ENCODE measurements around the gene SAMD9.
A peak's percentile ranks its signal among the peaks of the same experiment; 100 is the strongest.
"Not testable (repeated sequence)": the region's sequence is repeated elsewhere in the genome, so short reads cannot be mapped to it uniquely, and the experiment has no call there.

Gene SAMD9

DNA sequence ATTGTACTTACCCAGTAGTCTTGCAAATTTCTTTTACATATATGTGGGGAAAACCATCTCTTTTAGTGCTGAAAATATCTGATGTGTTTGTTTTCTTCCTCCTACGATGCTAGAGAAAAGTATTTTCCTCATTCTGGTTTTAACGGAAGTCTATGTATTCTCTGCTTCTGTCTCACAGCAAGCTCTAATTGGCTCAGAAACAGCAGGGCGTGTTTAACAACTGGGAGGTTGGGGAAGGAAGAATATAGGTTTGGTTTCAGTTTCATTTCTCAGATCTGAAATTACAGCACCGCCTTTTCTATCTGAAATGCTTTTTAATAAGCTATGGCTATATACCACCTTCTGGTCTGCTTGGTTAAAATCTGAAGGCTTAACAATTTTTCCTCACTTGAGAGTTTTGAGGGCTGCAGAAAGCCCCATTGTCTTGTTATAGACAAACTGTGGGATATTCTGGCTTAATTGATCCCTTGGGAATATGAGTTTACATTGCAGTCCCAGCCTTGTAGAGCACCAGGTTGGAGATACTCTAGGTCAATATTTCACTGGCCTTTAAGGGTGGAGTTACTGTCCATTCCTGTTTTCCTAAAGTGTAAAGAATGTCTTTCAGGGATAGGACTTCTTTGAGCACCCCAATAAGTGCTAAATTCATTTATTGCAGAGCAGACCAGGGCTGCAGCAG lies at the start of gene SAMD9:
Gene SAMD9, minus strand, starts transcription at position 128 of the 679 bp plus-strand sequence. CDS start 11,882 bp downstream, outside the sequence.
- DNase-seq: peak; percentile 80

GRCh38 chr7:93165447-93165846 lies 47.7 kb upstream of the SAMD9 start:
- DNase-seq: no peak

DNA sequence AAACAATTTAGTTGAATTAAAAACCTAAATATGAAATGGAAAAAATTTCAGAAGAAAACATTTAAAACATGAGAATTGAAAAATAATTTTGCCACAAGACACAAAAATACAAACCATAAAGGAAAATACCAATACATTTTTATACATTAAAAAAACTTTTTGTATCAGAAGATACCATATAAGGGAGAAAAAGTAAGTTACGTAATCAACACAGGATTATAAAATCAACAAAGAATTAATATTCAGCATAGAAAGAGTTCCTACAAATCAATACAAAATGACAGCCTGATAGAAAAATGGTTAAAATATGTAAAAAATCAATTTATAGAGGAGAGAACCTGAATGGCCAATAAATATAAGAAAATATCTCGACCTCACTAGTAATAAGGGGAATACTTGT lies 47.0 kb upstream of the SAMD9 start:
- DNase-seq: no peak

DNA sequence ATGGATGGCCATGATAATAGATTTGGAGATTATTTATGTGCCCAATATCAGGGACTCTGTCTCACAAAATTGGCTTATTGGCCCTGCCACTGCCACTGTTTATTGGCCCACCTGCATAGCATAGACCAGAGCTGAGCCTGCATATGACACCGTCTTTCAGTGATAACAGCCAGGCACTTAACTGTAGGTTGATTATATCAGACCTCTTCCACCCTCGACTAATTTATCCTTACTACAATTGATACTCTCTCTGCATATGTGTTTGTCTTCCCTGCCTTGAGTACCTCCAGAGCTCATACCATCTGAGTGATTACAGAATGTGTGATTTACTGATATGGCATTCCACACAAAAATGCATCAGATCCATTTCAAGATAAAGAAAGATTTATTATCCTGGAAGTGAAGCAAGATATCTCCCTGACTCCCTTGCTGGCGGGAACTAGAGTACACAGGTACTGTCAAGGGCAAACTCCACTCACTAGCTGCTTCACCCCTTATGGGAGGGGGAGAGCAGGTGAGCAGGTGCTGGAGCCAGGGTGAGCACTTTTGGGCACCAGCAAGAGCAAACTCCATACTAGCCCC lies 43.5 kb upstream of the SAMD9 start:
- DNase-seq: no peak

GRCh38 chr7:93160410-93160809 lies 42.6 kb upstream of the SAMD9 start:
- no peak for DNase-seq

GRCh38 chr7:93159490-93159889 lies 41.7 kb upstream of the SAMD9 start:
- no peak for DNase-seq

DNA sequence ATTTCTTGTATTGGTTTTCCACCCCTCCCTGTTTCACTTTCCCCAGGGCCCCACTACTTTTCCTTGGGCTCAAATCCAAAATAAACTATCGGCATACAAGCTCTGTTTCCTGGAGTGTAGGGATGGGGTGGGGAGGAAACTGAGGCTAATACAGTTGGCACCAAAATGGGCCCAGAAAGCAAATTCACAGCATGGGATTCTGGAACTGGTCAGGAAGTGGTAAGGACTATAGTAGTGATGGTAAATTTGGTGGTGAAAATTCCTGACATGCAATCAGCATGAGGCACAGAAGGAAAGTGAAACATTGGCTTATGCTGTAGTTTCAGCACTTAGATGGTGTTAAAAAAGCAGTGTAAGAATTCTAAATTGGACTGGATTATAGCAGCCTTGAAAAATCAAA lies 39.1 kb upstream of the SAMD9 start:
- no peak for DNase-seq

DNA sequence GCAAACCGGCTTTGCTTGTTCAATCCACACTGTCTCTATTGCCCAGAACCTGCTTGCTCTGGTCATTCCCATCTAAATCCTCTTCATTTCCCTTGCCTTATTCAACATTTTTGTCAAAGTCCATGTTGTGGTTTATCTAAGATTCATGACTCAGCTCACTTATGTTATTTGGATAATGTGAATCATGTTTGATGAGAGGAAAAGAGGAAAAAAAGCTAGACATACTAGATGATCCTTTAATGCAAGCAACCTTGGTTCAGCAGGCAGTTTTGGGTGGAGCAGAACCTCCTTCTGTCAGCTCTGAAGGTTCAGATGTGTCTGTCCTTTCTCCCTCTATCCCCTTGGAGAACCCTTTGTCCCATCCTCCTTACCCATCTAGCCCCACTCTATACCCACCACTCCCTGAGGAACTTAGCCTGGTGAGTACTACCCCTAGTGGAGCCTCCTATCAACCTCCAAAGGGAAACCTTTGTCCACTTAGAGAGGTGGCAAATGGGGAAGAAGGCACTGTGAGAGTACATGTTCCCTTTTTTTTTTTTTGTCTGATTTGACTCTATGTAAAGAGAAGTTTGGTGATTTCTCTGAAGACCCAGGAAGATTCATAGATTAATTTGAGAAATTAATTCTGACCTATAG lies 32.5 kb upstream of the SAMD9 start:
- DNase-seq: no peak

- DNase-seq: no peak
Observed at GRCh38 chr7:93148727-93149126, 30.9 kb upstream of the SAMD9 start.

DNA sequence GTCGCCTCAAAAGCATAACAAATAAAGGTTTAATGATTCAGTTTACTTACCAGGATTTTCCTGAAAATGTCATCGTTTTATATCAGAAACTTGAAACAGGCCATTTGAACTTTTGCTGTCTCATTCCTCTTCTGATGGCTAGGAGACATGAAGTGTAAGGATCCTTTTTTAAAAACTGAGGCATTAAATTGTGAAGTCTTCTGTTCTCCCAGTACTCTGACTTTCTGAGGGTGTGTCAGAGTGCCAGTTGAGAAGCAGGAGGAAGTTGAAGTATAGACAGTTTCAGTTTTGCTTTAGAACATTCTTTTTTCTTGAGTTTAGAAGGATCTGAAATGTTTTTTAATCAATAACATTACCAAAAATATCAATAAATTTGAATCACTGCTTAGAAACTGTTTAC lies 30.4 kb upstream of the SAMD9 start, which contains the start of gene SAMD9L:
Gene SAMD9L, minus strand, starts transcription at position 242 of the 400 bp plus-strand sequence. CDS start 12,414 bp downstream, outside the sequence.
- no peak for DNase-seq

DNA sequence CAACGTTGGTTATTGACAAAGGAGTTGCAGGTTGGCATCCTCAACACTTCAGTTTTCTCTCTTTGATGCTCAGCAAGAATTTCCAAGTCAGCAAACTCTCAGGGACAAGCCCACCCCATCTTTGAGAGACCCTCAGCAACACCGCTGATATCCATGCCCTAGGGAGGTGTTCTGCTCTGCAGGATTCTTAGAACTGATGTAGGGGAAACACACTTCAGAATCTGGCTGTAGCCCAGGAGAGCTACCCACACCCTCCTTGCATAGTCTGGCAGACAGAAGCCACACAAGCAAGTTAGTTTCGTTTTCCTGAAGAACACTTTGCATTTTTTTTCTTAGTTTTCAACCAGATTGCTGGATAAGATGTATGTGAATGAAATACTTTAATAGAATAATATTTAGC lies 29.6 kb upstream of the SAMD9 start:
- DNase-seq: no peak

DNA sequence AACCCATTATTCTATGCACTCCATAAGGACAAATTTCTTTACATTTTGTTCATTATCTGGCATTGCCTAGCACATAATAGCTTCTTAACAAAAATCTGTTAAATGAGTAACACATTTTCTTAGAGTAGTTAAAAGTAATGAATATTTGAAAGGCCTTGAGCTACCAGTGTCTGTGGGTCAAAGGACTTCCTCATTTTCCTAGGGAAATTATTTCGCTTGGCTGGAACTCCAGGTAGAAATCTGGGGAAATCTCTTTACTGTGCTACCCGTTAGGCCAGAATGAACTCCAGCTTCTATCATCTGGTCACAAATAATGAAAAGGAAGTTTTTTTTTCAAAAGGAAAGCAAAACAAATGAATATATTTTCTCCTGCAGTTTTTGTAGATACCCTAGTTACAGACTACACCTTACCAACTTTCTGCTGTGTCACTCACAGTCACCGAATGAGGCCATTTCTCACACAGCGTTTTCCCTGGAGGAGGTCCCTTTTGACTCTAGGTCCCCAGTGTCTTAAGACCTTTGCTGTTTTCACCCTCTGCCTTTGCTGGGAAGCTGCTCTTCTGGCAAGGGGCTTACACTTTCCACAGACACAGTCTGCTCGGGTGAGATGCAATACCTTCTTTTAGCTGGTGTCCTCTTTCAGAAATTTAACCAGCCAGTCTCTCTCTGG lies 28.8 kb upstream of the SAMD9 start:
- no peak for DNase-seq

- no peak for DNase-seq
Observed at GRCh38 chr7:93146036-93146435, 28.3 kb upstream of the SAMD9 start.

GRCh38 chr7:93145354-93145753 lies 27.6 kb upstream of the SAMD9 start:
- no peak for DNase-seq

- DNase-seq: no peak
Observed at GRCh38 chr7:93142127-93142526, 24.3 kb upstream of the SAMD9 start.

DNA sequence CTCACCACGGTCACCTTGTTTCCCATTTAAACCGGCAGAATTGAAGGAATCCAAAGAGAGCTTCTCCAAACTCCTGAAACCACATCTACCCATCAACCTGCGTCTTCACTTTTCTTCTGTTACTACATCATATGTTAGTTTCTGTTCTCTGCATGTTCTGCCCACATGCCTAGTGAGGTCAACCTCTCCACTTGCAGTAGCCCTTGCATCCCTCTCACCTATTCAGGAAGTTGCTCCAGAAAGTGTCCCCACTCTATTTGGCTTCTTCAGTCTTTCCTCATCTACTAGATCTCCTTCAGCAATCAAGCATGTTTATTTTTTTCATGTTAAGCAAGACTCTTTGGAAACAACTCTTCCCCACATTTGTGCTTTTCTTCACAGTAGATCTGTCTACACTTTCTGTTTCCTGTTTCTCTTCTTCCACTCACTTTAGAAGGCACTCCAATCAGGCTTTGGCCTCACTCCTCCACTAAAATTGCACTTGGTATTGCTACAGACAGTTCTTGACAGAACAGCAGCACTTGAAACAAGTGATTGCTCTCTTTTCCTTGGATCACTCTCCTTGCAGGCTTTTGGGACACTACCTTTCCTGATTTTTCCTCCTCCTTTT lies 22.9 kb upstream of the SAMD9 start:
- no peak for DNase-seq

DNA sequence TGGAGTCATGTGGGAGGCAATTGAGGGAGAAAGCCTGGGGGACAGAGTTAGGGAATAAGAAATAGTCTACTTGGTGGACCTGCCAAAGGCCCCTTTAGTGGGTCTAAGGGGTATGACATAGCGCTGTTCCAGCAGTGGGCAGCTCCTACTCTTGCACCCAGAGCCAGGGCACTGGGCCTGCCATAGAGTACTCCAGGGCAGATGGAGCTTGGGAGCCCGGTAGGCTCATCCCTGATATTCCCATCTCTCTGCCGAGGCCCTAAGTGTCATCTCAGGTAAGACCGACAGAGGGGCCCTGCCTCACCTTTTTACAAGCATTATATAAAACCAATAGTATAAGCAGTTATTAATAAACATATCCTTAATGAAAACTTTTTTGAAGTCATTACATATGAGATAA lies 20.8 kb upstream of the SAMD9 start:
- no peak for DNase-seq

DNA sequence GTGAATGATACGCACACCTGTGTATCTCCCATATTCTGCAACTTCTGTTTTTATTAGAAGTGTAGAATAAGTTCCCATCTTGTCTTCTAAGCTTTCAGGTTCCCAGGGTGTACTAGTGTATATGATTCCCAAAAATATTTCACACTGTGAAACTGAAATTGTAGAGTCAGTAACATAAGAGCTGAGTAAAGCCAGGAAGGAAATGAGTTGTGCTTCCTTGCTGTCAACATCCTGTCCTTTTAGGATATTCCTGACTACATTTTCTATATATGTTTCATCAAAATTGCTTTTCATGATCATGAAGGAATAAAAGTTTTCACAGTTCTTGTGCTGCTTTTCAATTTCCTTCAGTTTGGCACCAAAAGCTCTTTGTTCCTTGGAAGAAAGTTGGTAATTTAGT lies 15.2 kb upstream of the SAMD9 start:
- DNase-seq: no peak

GRCh38 chr7:93132216-93132615 lies 14.4 kb upstream of the SAMD9 start:
- no peak for DNase-seq

GRCh38 chr7:93126954-93127353 lies 9.2 kb upstream of the SAMD9 start:
- DNase-seq: not testable (repeated sequence)

DNA sequence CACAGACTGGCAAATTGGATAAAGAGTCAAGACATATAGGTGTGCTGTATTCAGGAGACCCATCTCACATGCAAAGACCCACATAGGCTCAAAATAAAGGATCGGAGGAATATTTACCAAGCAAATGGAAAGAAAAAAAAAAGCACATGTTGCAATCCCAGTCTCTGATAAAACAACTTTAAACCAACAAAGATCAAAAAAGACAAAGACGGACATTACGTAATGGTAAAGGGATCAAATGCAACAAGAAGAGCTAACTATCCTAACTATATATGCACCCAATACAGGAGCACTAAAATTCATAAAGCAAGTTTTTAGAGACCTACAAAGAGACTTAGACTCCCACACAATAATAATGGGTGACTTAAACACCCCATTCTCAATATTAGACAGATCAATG lies 5.8 kb upstream of the SAMD9 start:
- DNase-seq: not testable (repeated sequence)

DNA sequence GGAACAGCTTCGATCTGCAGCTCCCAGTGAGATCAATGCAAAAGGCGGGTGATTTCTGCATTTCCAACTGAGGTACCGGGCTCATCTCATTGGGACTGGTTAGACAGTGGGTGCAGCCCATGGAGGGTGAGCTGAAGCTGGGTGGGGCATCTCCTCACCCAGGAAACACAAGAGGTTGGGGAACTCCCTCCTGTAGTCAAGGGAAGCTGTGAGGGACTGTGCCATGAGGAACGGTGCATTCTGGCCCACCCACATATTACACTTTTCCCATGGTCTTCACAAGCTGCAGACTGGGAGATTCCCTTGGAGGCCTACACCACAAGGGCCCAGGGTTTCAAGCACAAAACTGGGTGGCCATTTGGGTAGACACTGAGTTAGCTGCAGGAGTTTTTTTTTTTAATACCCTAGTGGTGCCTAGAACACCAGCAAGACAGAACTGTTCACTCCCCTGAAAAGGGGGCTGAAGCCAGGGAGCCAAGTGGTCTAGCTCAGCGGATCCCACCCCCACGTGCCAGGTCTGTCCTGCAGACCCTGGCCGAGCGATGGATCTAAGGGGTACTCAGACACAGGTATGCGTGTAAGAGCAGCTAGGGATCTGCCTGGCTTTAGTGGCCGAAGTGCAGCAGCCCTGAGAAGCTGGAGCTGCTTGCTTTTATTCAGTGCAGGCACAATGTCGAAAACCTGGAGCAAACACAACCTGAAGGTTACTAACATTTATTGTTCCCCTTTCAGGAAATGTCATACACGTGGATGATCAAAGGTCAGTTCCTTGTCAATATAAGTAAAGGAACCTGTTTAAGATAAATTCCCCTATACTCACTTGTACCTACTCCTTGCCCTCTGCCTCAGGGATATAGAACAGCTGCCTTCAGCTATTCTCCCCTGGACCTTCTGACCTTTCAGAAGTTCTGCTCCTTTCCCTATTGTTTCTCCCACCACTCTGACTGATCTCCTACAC lies 3.1 kb upstream of the SAMD9 start:
- DNase-seq: no peak
